ENCODE results near the gene TCF23. TPM values are rescaled to one million over a fixed set of nuclear protein-coding genes. Genes with fewer than 3 reads are reported as not detected.

TCF23 gene
- total and polyA plus RNA-seq, 2 of the 8 experiments (the other 6 are each of a cell fraction or from before 2014, with no cell fraction given), result 0.02 TPM; not detected in 1

DNA sequence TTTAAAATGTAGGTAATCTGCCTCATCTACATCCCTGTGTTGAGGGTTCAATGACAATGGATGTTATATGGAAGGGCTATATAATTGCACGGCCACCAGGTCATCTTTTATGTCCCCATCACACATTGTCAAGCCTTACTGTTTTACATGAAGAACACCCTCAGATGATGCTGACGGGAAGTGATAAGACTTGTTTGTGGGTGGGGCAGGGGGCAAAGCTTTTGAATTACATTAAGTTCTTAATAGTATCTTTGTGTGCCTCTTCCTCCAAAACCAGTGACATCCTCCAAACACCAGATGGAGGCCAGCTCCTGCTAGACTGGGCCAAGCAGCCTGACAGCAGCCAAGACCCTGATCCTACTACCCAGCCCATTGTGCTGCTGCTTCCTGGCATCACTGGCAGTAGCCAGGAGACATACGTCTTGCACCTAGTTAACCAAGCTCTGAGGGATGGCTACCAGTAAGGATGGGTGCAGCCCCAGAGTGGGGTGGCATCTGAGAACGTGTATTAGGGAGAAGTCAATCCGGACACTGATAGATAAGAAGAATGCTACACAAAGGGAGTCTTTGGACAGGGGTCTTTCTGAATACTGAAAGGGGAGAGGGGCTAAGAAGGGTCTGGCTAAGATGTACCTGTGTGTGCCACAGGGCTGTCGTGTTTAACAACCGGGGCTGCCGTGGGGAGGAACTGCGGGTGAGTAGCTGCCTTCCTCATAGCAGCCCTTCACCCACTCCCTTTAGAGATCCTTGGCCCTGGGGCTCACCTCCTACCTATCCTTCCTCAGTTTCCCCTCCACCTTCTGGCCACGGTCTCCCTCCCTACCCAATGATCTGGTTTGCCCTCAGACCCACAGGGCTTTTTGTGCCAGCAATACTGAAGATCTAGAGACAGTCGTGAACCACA is 19.9 kb upstream of the TCF23 start:
- TF ChIP-seq CBX5 (IDR thresholded peaks at IDR 0.05; ENCODE audit: low read depth, low read length), result no peak
- TF ChIP-seq POLR2AphosphoS5 (IDR thresholded peaks at IDR 0.05; ENCODE audit: low read depth, low read length), result peak; percentile 26; the same call in 1 of the 2 replicates
- Histone ChIP-seq H3K27me3 (replicated peaks in 1 of 4; ENCODE audit: control insufficient read depth in 3 of 4, extremely low read depth in 1 of 4, insufficient read depth in 3 of 4, low read length in 3 of 4) (peaks cover 0 to 3% (median 1%) of the 10 kb centered on the region in 4 experiments; a peak in 3 of 7 replicates), H3K9ac (replicated peaks in 1 of 4; ENCODE audit: extremely low read depth in 1 of 4, low read depth in 3 of 4, low read length in 3 of 4) (no peak overlapping the region), H2BK15ac (ENCODE audit: low read length) (no peak overlapping the region), H3K4ac (replicated peaks; ENCODE audit: insufficient read length, low read depth, low read length) (no peak overlapping the region), H3K9me3 (ENCODE audit: insufficient read depth in 2 of 2, low read depth in 1 of 2, low read length in 1 of 2) (no peaks in the 10 kb centered on the region), H3K36me3 (ENCODE audit: control insufficient read depth in 2 of 4, insufficient read depth in 4 of 4, low read length in 3 of 4) (peaks cover 2 to 26% (median 16%) of the 10 kb centered on the region in 4 experiments; a peak in 6 of 8 replicates), H4K20me1 (replicated peaks in 1 of 2; ENCODE audit: control insufficient read depth in 1 of 2, insufficient read depth in 2 of 2, low read length in 2 of 2) (peaks cover 8 to 14% of the 10 kb centered on the region in 2 experiments), H3K23me2 (ENCODE audit: low read depth, low read length) (peaks cover under 1% of the 10 kb centered on the region; the same call in 1 of the 2 replicates), H3K23ac (ENCODE audit: insufficient read length) (no peak overlapping the region), H3K4me3 (ENCODE audit: extremely low read depth in 1 of 4, insufficient read depth in 2 of 4, low read depth in 3 of 4, low read length in 4 of 4) (no peak overlapping the region), H3K4me2 (ENCODE audit: insufficient read depth in 1 of 2, low read depth in 2 of 2, low read length in 2 of 2) (no peak overlapping the region), H4K91ac (replicated peaks; ENCODE audit: insufficient read length, low read length) (no peak overlapping the region), H2BK12ac (ENCODE audit: low read depth, low read length) (no peak overlapping the region), H3K4me1 (replicated peaks in 1 of 4; ENCODE audit: control insufficient read depth in 3 of 4, insufficient read depth in 4 of 4, low read length in 3 of 4) (peaks cover 0 to 6% (median 3%) of the 10 kb centered on the region in 4 experiments; a peak in 6 of 7 replicates), H4K5ac (ENCODE audit: insufficient read length, low read depth, low read length) (no peak overlapping the region), H3K27ac (ENCODE audit: low read depth, low read length) (no peak overlapping the region), H3K56ac (replicated peaks; ENCODE audit: insufficient read length, low read depth, low read length) (no peak overlapping the region), H3K79me1 (ENCODE audit: low read depth, low read length) (peaks cover 4% of the 10 kb centered on the region), H3K18ac (ENCODE audit: extremely low read depth, low read length) (no peak overlapping the region), H2AFZ (ENCODE audit: low read length) (no peak overlapping the region), H2AK5ac (ENCODE audit: low read depth, low read length) (no peak overlapping the region), H2BK20ac (ENCODE audit: low read length) (no peak overlapping the region), H3K14ac (ENCODE audit: insufficient read length) (no peak overlapping the region), H2BK5ac (ENCODE audit: low read depth, low read length) (no peak overlapping the region), H4K8ac (ENCODE audit: extremely low read depth, insufficient read depth, low read length) (no peak overlapping the region), H3K79me2 (ENCODE audit: control insufficient read depth in 1 of 2, insufficient read depth in 2 of 2, low read length in 2 of 2) (peaks cover 0 to 15% of the 10 kb centered on the region in 2 experiments; a peak in 2 of 4 replicates), H2BK120ac (replicated peaks; ENCODE audit: low read depth, low read length) (no peak overlapping the region)
- DNase-seq (ENCODE audit: low read depth in 1 of 2, low spot score in 2 of 2) (no peak), FAIRE-seq (no peak)
- 88% methylated on average over 11 of the region's 11 CpGs; no CpG with 5 or more reads in 1 of the 2 experiments for WGBS, 2 experiments (ENCODE audit: extremely low coverage in 1 of 2, insufficient coverage in 1 of 2, insufficient read length in 1 of 2, insufficient replicate concordance in 2 of 2, low coverage in 1 of 2, low lambda C conversion rate in 2 of 2, missing lambda C conversion rate in 1 of 2)
- POLR2A ChIA-PET (ENCODE audit: partially characterized antibody), result interaction anchor here (0.6 to 1.2 kb wide), 2 partner anchors 10 to 70 kb away, joined by 3 to 4 read pairs; partner anchors contain the start of gene CGREF1
- CTCF ChIA-PET (ENCODE audit: partially characterized antibody), result interaction anchor here (0.9 to 3.1 kb wide), 6 partner anchors 17 to 63 kb away, joined by 3 to 10 read pairs (median 4); no protein-coding TSS in a partner anchor
